ENCODE measurements around the gene NACC2.

- no peak for TF ChIP-seq CTCF (IDR thresholded peaks at IDR 0.05; ENCODE audit: low read depth, low read length, poor library complexity, severe bottlenecking)
- TF ChIP-seq EZH2phosphoT487 (IDR thresholded peaks at IDR 0.05; ENCODE audit: borderline replicate concordance, low read length) = no peak
These were observed 52.5 kb downstream of the NACC2 start for GRCh38 chr9:136042541-136042940.

All from DOHH2 (cell line).